Progenitor cell of endocrine pancreas (in vitro differentiated cells): ENCODE results near the gene LRRC23. TPM values are rescaled to one million over a fixed set of nuclear protein-coding genes. Genes with fewer than 3 reads are reported as not detected.

Experiments
- DNase-seq: peaks from one replicate; pipeline ENCODE4 v3.0.0; 2021; ENCODE audit warnings: low spot score; ENCODE audit not compliant: unreplicated experiment
- H3K27ac Mint-ChIP-seq: 2 replicates; pipeline ENCODE4 v1.8.0; 2021; ENCODE audit warnings: mild to moderate bottlenecking, moderate library complexity, mixed read lengths
- H3K27me3 Mint-ChIP-seq: 2 replicates; pipeline ENCODE4 v1.8.0; 2021; ENCODE audit warnings: mixed read lengths
- H3K36me3 Mint-ChIP-seq: 2 replicates; pipeline ENCODE4 v1.8.0; 2022; ENCODE audit warnings: mixed read lengths; ENCODE audit not compliant: insufficient read depth
- H3K4me1 Mint-ChIP-seq: 2 replicates; pipeline ENCODE4 v1.8.0; 2021; ENCODE audit warnings: low read depth, mixed read lengths
- H3K4me3 Mint-ChIP-seq: 2 replicates; pipeline ENCODE4 v1.8.0; 2021; ENCODE audit warnings: low read depth, mild to moderate bottlenecking, moderate library complexity, mixed read lengths
- H3K9me3 Mint-ChIP-seq: 2 replicates; pipeline ENCODE4 v1.8.0; 2021; ENCODE audit warnings: low read depth, mixed read lengths
- CTCF ChIP-seq: fragments of 200-600 bp; sonication (generic); IDR thresholded peaks from one replicate; pipeline ENCODE4 v1.5.0; 2021; ENCODE audit warnings: antibody characterized with exemption, mild to moderate bottlenecking; ENCODE audit not compliant: unreplicated experiment
- total RNA-seq: library from RNA; stranded (reverse); gene quantifications from 2 replicates; pipeline ENCODE4 v1.2.1, GENCODE V29; 2021

The LRRC23 gene
- total RNA-seq, 1 donor from 2014 or later, result 21.5 TPM

- peak overlapping the region; percentile 75 for H3K4me3 Mint-ChIP-seq
- H3K27ac Mint-ChIP-seq, result peak overlapping the region; percentile 98
- H3K9me3 Mint-ChIP-seq, result no peaks in the 10 kb centered on the region
- H3K4me1 Mint-ChIP-seq, result peaks cover 19% of the 10 kb centered on the region
- peaks cover 50% of the 10 kb centered on the region for H3K36me3 Mint-ChIP-seq
- TF ChIP-seq CTCF, result peak; percentile 95
- DNase-seq, result peak; percentile 96
- no peaks in the 10 kb centered on the region for H3K27me3 Mint-ChIP-seq
Observed at GRCh38 chr12:6937481-6938352, 33.1 kb downstream of the LRRC23 start.

GRCh38 chr12:6938353-6939190 lies 34.0 kb downstream of the LRRC23 start:
- Mint-ChIP-seq H3K27ac (peak overlapping the region; percentile 98), H3K27me3 (no peaks in the 10 kb centered on the region), H3K36me3 (peaks cover 50% of the 10 kb centered on the region), H3K4me1 (peaks cover 25% of the 10 kb centered on the region), H3K9me3 (no peaks in the 10 kb centered on the region), H3K4me3 (peak overlapping the region; percentile 75)
- DNase-seq, result no peak
- no peak for TF ChIP-seq CTCF

- TF ChIP-seq CTCF, result no peak
- H3K9me3 Mint-ChIP-seq, result no peaks in the 10 kb centered on the region
- no peaks in the 10 kb centered on the region for H3K27me3 Mint-ChIP-seq
- peak overlapping the region; percentile 5 for H3K4me3 Mint-ChIP-seq
- peaks cover 27% of the 10 kb centered on the region for H3K4me1 Mint-ChIP-seq
- DNase-seq, result no peak
- peak overlapping the region; percentile 56 for H3K27ac Mint-ChIP-seq
- H3K36me3 Mint-ChIP-seq, result peaks cover 45% of the 10 kb centered on the region
Observed at GRCh38 chr12:6939191-6939540, 34.5 kb downstream of the LRRC23 start.

- no peaks in the 10 kb centered on the region for H3K27me3 Mint-ChIP-seq
- H3K4me1 Mint-ChIP-seq, result peaks cover 43% of the 10 kb centered on the region
- DNase-seq, result no peak
- H3K9me3 Mint-ChIP-seq, result no peaks in the 10 kb centered on the region
- H3K4me3 Mint-ChIP-seq, result no peak overlapping the region
- peak overlapping the region; percentile 78 for H3K27ac Mint-ChIP-seq
- no peak for TF ChIP-seq CTCF
- H3K36me3 Mint-ChIP-seq, result peaks cover 26% of the 10 kb centered on the region
Observed at GRCh38 chr12:6941267-6941666, 36.6 kb downstream of the LRRC23 start.

GRCh38 chr12:6941782-6942181 lies 37.2 kb downstream of the LRRC23 start:
- Mint-ChIP-seq H3K4me1 (peaks cover 42% of the 10 kb centered on the region), H3K4me3 (no peak overlapping the region), H3K9me3 (no peaks in the 10 kb centered on the region), H3K27me3 (no peaks in the 10 kb centered on the region), H3K36me3 (peaks cover 22% of the 10 kb centered on the region), H3K27ac (no peak overlapping the region)
- no peak for DNase-seq
- no peak for TF ChIP-seq CTCF
